Liver (tissue), 9 donors: ENCODE measurements around the gene CNR1. TPM values are rescaled to one million over a fixed set of nuclear protein-coding genes. Genes with fewer than 3 reads are reported as not detected.

ENCODE experiments used
- DNase-seq: peaks from one replicate; pipeline ENCODE4 v3.0.0-alpha.2; 2017; ENCODE audit warnings: low spot score
- H3K27ac ChIP-seq, 2 donors: one replicate each; pipeline ENCODE4 v1.7.0; 2013; ENCODE audit warnings: inconsistent platforms in 2 of 2, low read length in 2 of 2, control low read depth in 1 of 2, low read depth in 1 of 2, mild to moderate bottlenecking in 1 of 2
- H3K27me3 ChIP-seq, 4 donors: one replicate each; pipeline versions ENCODE4 v1.6.1 to v1.7.0; 2013; ENCODE audit warnings: low read length in 3 of 4, inconsistent platforms in 1 of 4, mild to moderate bottlenecking in 1 of 4, moderate library complexity in 1 of 4; ENCODE audit not compliant: control insufficient read depth in 4 of 4, insufficient read depth in 4 of 4
- H3K36me3 ChIP-seq, 4 donors: one replicate each; pipeline versions ENCODE4 v1.6.1 to v1.7.0; 2013; ENCODE audit warnings: low read length in 3 of 4, mild to moderate bottlenecking in 3 of 4, low read depth in 1 of 4, moderate library complexity in 1 of 4; ENCODE audit not compliant: control insufficient read depth in 4 of 4, insufficient read depth in 3 of 4
- H3K4me1 ChIP-seq, 4 donors: one replicate each; pipeline versions ENCODE4 v1.6.1 to v1.7.0; 2013; ENCODE audit warnings: low read length in 3 of 4, mild to moderate bottlenecking in 3 of 4, moderate library complexity in 1 of 4; ENCODE audit not compliant: control insufficient read depth in 4 of 4, insufficient read depth in 4 of 4
- H3K4me3 ChIP-seq, 3 donors: one replicate each; pipeline versions ENCODE4 v1.6.1 to v1.7.0; 2013; ENCODE audit warnings: low read length in 3 of 3, control low read depth in 1 of 3, low read depth in 1 of 3, mild to moderate bottlenecking in 1 of 3
- H3K9ac ChIP-seq, 2 donors: one replicate each; pipeline ENCODE4 v1.7.0; 2013; ENCODE audit warnings: low read length in 2 of 2, mild to moderate bottlenecking in 2 of 2, moderate library complexity in 2 of 2, control low read depth in 1 of 2, low read depth in 1 of 2
- H3K9me3 ChIP-seq, 4 donors: one replicate each; pipeline versions ENCODE4 v1.6.1 to v1.7.0; 2013; ENCODE audit warnings: low read length in 3 of 4; ENCODE audit not compliant: control insufficient read depth in 4 of 4
- ATF3 ChIP-seq: IDR thresholded peaks from 2 replicates; pipeline ENCODE4 v1.6.1; 2016; ENCODE audit warnings: antibody characterized with exemption
- FOXA1 ChIP-seq: IDR thresholded peaks from 2 replicates; pipeline ENCODE4 v1.6.1; 2016; ENCODE audit warnings: antibody characterized with exemption
- GABPA ChIP-seq, 2 donors: IDR thresholded peaks in 1 of 2; conservative IDR thresholded peaks in 1 of 2; 2 replicates each; pipeline ENCODE4 v1.6.1; 2016; ENCODE audit warnings: antibody characterized with exemption in 2 of 2, mild to moderate bottlenecking in 1 of 2, moderate library complexity in 1 of 2
- HNF4A ChIP-seq, 2 donors: conservative IDR thresholded peaks; 2 replicates each; pipeline ENCODE4 v1.6.1; 2016; ENCODE audit warnings: antibody characterized with exemption in 2 of 2, mild to moderate bottlenecking in 2 of 2
- MAX ChIP-seq: IDR thresholded peaks from 2 replicates; pipeline ENCODE4 v1.6.1; 2016; ENCODE audit warnings: antibody characterized with exemption
- NR2F2 ChIP-seq: IDR thresholded peaks from 2 replicates; pipeline ENCODE4 v1.6.1; 2016; ENCODE audit warnings: antibody characterized with exemption
- REST ChIP-seq: IDR thresholded peaks from 2 replicates; pipeline ENCODE4 v1.6.1; 2016; ENCODE audit warnings: antibody characterized with exemption, mild to moderate bottlenecking
- TAF1 ChIP-seq: conservative IDR thresholded peaks from 2 replicates; pipeline ENCODE4 v1.6.1; 2016; ENCODE audit warnings: antibody characterized with exemption, mild to moderate bottlenecking
- ZBTB33 ChIP-seq: IDR thresholded peaks from 2 replicates; pipeline ENCODE4 v1.6.1; 2016; ENCODE audit warnings: antibody characterized with exemption
- WGBS: extraction: QIAGEN DNeasy Blood & Tissue Kit; methylation state at CpG from one replicate; pipeline ENCODE4 v1.1.7; 2013; 5-methylcytosine and 5-hydroxymethylcytosine counted together
- polyA plus RNA-seq, 2 donors: library from polyadenylated mRNA; stranded (reverse) in 1 of 2; unstranded in 1 of 2; fragments of 200-250 nt in 1 of 2; fragments of >200 nt in 1 of 2; fragmentation: Nextera tagmentation in 1 of 2; extraction: Ambion mirVana in 1 of 2; gene quantifications; one replicate each; pipeline versions ENCODE4 v1.2.1 to v1.2.3, GENCODE V29; 2013 to 2015
- total RNA-seq, 2 donors: library from RNA; depleted of rRNA; stranded (reverse); fragments of >200 nt; gene quantifications; one replicate each; pipeline ENCODE4 v1.2.3, GENCODE V29; 2014
- donor health status: healthy.
- donor health status: healthy.
- donor health status: healthy.
- donor health status: healthy.
- donor health status: healthy.

Gene CNR1
- total and polyA plus RNA-seq, 4 donors = 0.04 to 0.67 (median 0.13) TPM

GRCh38 chr6:88134575-88134974 lies 31.6 kb downstream of the CNR1 start:
- Histone ChIP-seq H3K27ac (no peak overlapping the region), H3K9ac (no peak overlapping the region), H3K9me3 (no peaks in the 10 kb centered on the region), H3K4me3 (no peak overlapping the region), H3K27me3 (no peaks in the 10 kb centered on the region), H3K36me3 (no peaks in the 10 kb centered on the region), H3K4me1 (no peaks in the 10 kb centered on the region)
- no peak for TF ChIP-seq HNF4A (conservative IDR thresholded peaks at IDR 0.05)
- no peak for TF ChIP-seq ZBTB33
- TF ChIP-seq MAX = no peak
- TF ChIP-seq FOXA1 = no peak
- no peak for TF ChIP-seq REST
- no peak for TF ChIP-seq NR2F2
- DNase-seq = no peak
- WGBS = 84% methylated on average over 4 of the region's 4 CpGs

GRCh38 chr6:88133718-88134117 lies 32.4 kb downstream of the CNR1 start:
- no peak overlapping the region for H3K4me3 ChIP-seq
- H3K4me1 ChIP-seq = no peaks in the 10 kb centered on the region
- H3K27ac ChIP-seq = no peak overlapping the region
- H3K36me3 ChIP-seq = no peaks in the 10 kb centered on the region
- no peak overlapping the region for H3K9ac ChIP-seq
- no peaks in the 10 kb centered on the region for H3K9me3 ChIP-seq
- 56% methylated on average over 1 of the region's 1 CpG for WGBS
- DNase-seq = no peak
- TF ChIP-seq ATF3 (no peak), GABPA (IDR thresholded peaks at IDR 0.05 in 1 of 2, conservative IDR thresholded peaks at IDR 0.05 in 1 of 2) (no peak), TAF1 (no peak), ZBTB33 (no peak)
- no peaks in the 10 kb centered on the region for H3K27me3 ChIP-seq
